ENCODE data around the gene SLC9A5. TPM values are rescaled to one million over a fixed set of nuclear protein-coding genes. Genes with fewer than 3 reads are reported as not detected.
A peak's percentile ranks its signal among the peaks of the same experiment; 100 is the strongest.

The SLC9A5 gene
- total RNA-seq, 1 donor from 2014 or later = 2.3 TPM

GRCh38 chr16:67304020-67304419, 55.2 kb downstream of the SLC9A5 start:
- no peak for DNase-seq (ENCODE audit: extremely low read depth, low read depth, low spot score)

- no peak for DNase-seq (ENCODE audit: extremely low read depth, low read depth, low spot score)
Measured at GRCh38 chr16:67305216-67306071, 56.7 kb downstream of the SLC9A5 start.

GRCh38 chr16:67310561-67310960, 61.8 kb downstream of the SLC9A5 start:
- DNase-seq (ENCODE audit: extremely low read depth, low read depth, low spot score) = no peak

GRCh38 chr16:67311607-67312488, 63.1 kb downstream of the SLC9A5 start:
- peak; percentile 69 for DNase-seq (ENCODE audit: extremely low read depth, low read depth, low spot score)

GRCh38 chr16:67312719-67313118, 63.9 kb downstream of the SLC9A5 start:
- DNase-seq (ENCODE audit: extremely low read depth, low read depth, low spot score) = no peak

GRCh38 chr16:67317853-67318252, 69.1 kb downstream of the SLC9A5 start:
- DNase-seq (ENCODE audit: extremely low read depth, low read depth, low spot score) = no peak

Other genes starting within 250 kb of the SLC9A5 start
- gene CBFB, start 219.8 kb upstream of the SLC9A5 start, total RNA-seq = 52.3 and 60.4 TPM in 2 replicates
- 18.3 and 23.6 TPM in 2 replicates for gene PHAF1, start 139.0 kb upstream of the SLC9A5 start, total RNA-seq
- gene B3GNT9, start 98.0 kb upstream of the SLC9A5 start, total RNA-seq = 0.73 and 5.3 TPM in 2 replicates
- gene TRADD, start 89.1 kb upstream of the SLC9A5 start, total RNA-seq = 25.4 and 27.8 TPM in 2 replicates
- gene FBXL8, start 89.0 kb upstream of the SLC9A5 start, total RNA-seq = 11.3 and 16.6 TPM in 2 replicates
- gene HSF4, start 84.2 kb upstream of the SLC9A5 start, total RNA-seq = 2.9 and 4.8 TPM in 2 replicates
- gene NOL3, start 78.4 kb upstream of the SLC9A5 start, total RNA-seq = 8.4 and 15.3 TPM in 2 replicates
- gene MATCAP1, start 65.0 kb upstream of the SLC9A5 start, total RNA-seq = 20.1 and 25.3 TPM in 2 replicates
- gene EXOC3L1, start 58.8 kb upstream of the SLC9A5 start, total RNA-seq = 12.0 and 27.4 TPM in 2 replicates
- gene E2F4, start 56.8 kb upstream of the SLC9A5 start, total RNA-seq = 78.3 and 122 TPM in 2 replicates
- gene ELMO3, start 49.8 kb upstream of the SLC9A5 start, total RNA-seq = 0.53 and 2.0 TPM in 2 replicates
- gene TMEM208, start 21.8 kb upstream of the SLC9A5 start, total RNA-seq = 29.0 and 36.8 TPM in 2 replicates
- gene FHOD1, start 1.5 kb upstream of the SLC9A5 start, total RNA-seq = 47.3 and 47.5 TPM in 2 replicates
- 15.4 and 22.4 TPM in 2 replicates for gene PLEKHG4, start 30.6 kb downstream of the SLC9A5 start, total RNA-seq
- gene KCTD19, start 77.8 kb downstream of the SLC9A5 start, total RNA-seq = 0.23 TPM in 1 of 2 replicates, not detected in the other
- 1.2 and 1.4 TPM in 2 replicates for gene LRRC36, start 77.8 kb downstream of the SLC9A5 start, total RNA-seq
- gene TPPP3, start 144.5 kb downstream of the SLC9A5 start, total RNA-seq = 3.2 TPM in 1 of 2 replicates, not detected in the other
- 18.3 and 23.7 TPM in 2 replicates for gene ZDHHC1, start 167.5 kb downstream of the SLC9A5 start, total RNA-seq
- gene HSD11B2, start 182.1 kb downstream of the SLC9A5 start, total RNA-seq = not detected in 2 replicates
- 158 and 218 TPM in 2 replicates for gene ATP6V0D1, start 232.2 kb downstream of the SLC9A5 start, total RNA-seq
- gene AGRP, start 234.6 kb downstream of the SLC9A5 start, total RNA-seq = not detected in 2 replicates